Endothelial cell of umbilical vein (primary cell): ENCODE results near the gene CAPN2. TPM values are rescaled to one million over a fixed set of nuclear protein-coding genes. Genes with fewer than 3 reads are reported as not detected.
A peak's percentile ranks its signal among the peaks of the same experiment; 100 is the strongest.

ENCODE experiments used
- BruUV-seq: library from RNA; stranded (reverse); fragments of 400-500 nt; replicated peaks from 2 replicates; lab custom pipeline; 2021; lab: Mats Ljungman, UMichigan
- CTCF ChIA-PET: fragments of 300-600, 350-600 bp; sonication (Branson Sonifier 250); formaldehyde crosslinking; loops from one replicate; lab custom pipeline; 2021; ENCODE audit warnings: antibody characterized with exemption, inconsistent platforms; lab: Charles Lee
- POLR2A ChIA-PET: fragments of 300-600, 350-600 bp; sonication (Branson Sonifier 250); formaldehyde crosslinking; loops from one replicate; lab custom pipeline; 2021; ENCODE audit warnings: antibody characterized with exemption, inconsistent platforms; lab: Charles Lee
- DNase-seq: peaks from one replicate; pipeline ENCODE4 v3.0.0-alpha.2; 2011; ENCODE audit warnings: low read depth, low spot score
- FAIRE-seq: peaks from 2 replicates; lab custom pipeline; 2011; peaks lifted over from hg19 to GRCh38; lab: Jason Lieb, UNC
- H2AFZ ChIP-seq: 2 replicates; pipeline ENCODE4 v1.6.0; 2012; ENCODE audit warnings: low read depth, low read length, control low read depth, inconsistent platforms
- H3K27ac ChIP-seq: 2 replicates; pipeline ENCODE4 v1.5.1; 2011; ENCODE audit warnings: low read depth, mild to moderate bottlenecking, control low read depth, low read length, moderate library complexity; ENCODE audit not compliant: insufficient read depth
- H3K27me3 ChIP-seq, 2 experiments: 2 replicates each; pipeline versions ENCODE4 v1.6.0 to v1.6.1; 2011; ENCODE audit warnings: low read length in 2 of 2, mixed read lengths in 1 of 2; ENCODE audit not compliant: control insufficient read depth in 2 of 2, insufficient read depth in 2 of 2
- H3K36me3 ChIP-seq, 2 experiments: 2 replicates in 1 of 2; 3 replicates in 1 of 2; pipeline ENCODE4 v1.5.1; 2011; ENCODE audit warnings: low read length in 2 of 2, mild to moderate bottlenecking in 1 of 2, moderate library complexity in 1 of 2; ENCODE audit not compliant: control insufficient read depth in 2 of 2, insufficient read depth in 2 of 2; ENCODE audit errors: extremely low read depth in 1 of 2
- H3K4me1 ChIP-seq: 3 replicates; pipeline ENCODE4 v1.5.1; 2011; ENCODE audit warnings: mild to moderate bottlenecking, low read length; ENCODE audit not compliant: control insufficient read depth, insufficient read depth; ENCODE audit errors: extremely low read depth
- H3K4me2 ChIP-seq: 2 replicates; pipeline ENCODE4 v1.6.1; 2011; ENCODE audit warnings: low read length, control low read depth, mixed read lengths; ENCODE audit not compliant: insufficient read depth
- H3K4me3 ChIP-seq, 3 experiments: fragments of 200-600 bp in 1 of 3; sonication (generic), shearing (Covaris generic) in 1 of 3; replicated peaks in 1 of 3; 2 replicates each; pipeline ENCODE4 v1.5.1; 2011 to 2016; ENCODE audit warnings: control low read depth in 3 of 3, low read length in 3 of 3, mild to moderate bottlenecking in 2 of 3, inconsistent platforms in 1 of 3, low read depth in 1 of 3, moderate library complexity in 1 of 3; ENCODE audit not compliant: insufficient read depth in 1 of 3
- H3K79me2 ChIP-seq: 2 replicates; pipeline ENCODE4 v1.6.0; 2012; ENCODE audit warnings: low read length, inconsistent platforms; ENCODE audit not compliant: control insufficient read depth, insufficient read depth
- H3K9ac ChIP-seq: replicated peaks from 2 replicates; pipeline ENCODE3; 2011; ENCODE audit warnings: low read length, control low read depth; ENCODE audit not compliant: insufficient read depth; ENCODE audit errors: extremely low read depth
- H3K9me1 ChIP-seq: replicated peaks from 3 replicates; pipeline ENCODE4 v1.6.0; 2011; ENCODE audit warnings: mild to moderate bottlenecking, low read length; ENCODE audit not compliant: control insufficient read depth, insufficient read depth; ENCODE audit errors: extremely low read depth
- H3K9me3 ChIP-seq: replicated peaks from 2 replicates; pipeline ENCODE4 v1.5.1; 2012; ENCODE audit warnings: low read length, inconsistent platforms; ENCODE audit not compliant: control insufficient read depth, insufficient read depth
- H4K20me1 ChIP-seq: replicated peaks from 2 replicates; pipeline ENCODE3; 2011; ENCODE audit warnings: mild to moderate bottlenecking, low read length; ENCODE audit not compliant: control insufficient read depth, insufficient read depth; ENCODE audit errors: extremely low read depth
- EZH2 ChIP-seq: IDR thresholded peaks from 2 replicates; pipeline ENCODE4 v1.6.1; 2012; ENCODE audit warnings: borderline replicate concordance, low read depth, mild to moderate bottlenecking, moderate library complexity, low read length, inconsistent platforms; ENCODE audit not compliant: severe bottlenecking
- FOS ChIP-seq: IDR thresholded peaks from 2 replicates; pipeline ENCODE4 v1.6.1; 2011; ENCODE audit warnings: mild to moderate bottlenecking, low read length, moderate library complexity, borderline replicate concordance; ENCODE audit not compliant: insufficient read depth
- GATA2 ChIP-seq: IDR thresholded peaks from 2 replicates; pipeline ENCODE4 v1.7.0; 2011; ENCODE audit warnings: low read depth, mild to moderate bottlenecking, moderate library complexity, mixed read lengths, low read length; ENCODE audit not compliant: insufficient read length, insufficient read depth
- JUN ChIP-seq: IDR thresholded peaks from 2 replicates; pipeline ENCODE4 v1.6.1; 2011; ENCODE audit warnings: borderline replicate concordance, low read depth; ENCODE audit not compliant: insufficient read length, insufficient read depth
- MYC ChIP-seq: IDR thresholded peaks from one replicate; pipeline ENCODE4 v1.6.1; 2011; ENCODE audit warnings: mild to moderate bottlenecking, low read depth, low read length
- POLR2A ChIP-seq: IDR thresholded peaks from 2 replicates; pipeline ENCODE4 v1.6.1; 2012; ENCODE audit warnings: low read depth, mild to moderate bottlenecking, control low read depth, low read length
- POLR2AphosphoS5 ChIP-seq: IDR thresholded peaks from 2 replicates; pipeline ENCODE4 v1.6.1; 2012; ENCODE audit warnings: low read depth, mild to moderate bottlenecking, control low read depth, low read length, moderate library complexity; ENCODE audit not compliant: insufficient read depth
- dilution Hi-C: fragments of 300-500 bp; cut with MboI; formaldehyde crosslinking; loops from one replicate; pipeline ENCODE4 v1.15.0; 2019; ENCODE audit warnings: low sequenced_read_pairs; ENCODE audit not compliant: extremely low pct_ligation_motif_present
- intact Hi-C: fragments of 100-400 bp; cut with micrococcal nuclease; formaldehyde crosslinking; loops from one replicate; pipeline ENCODE4 v1.10.0; 2022
- polyA plus RNA-seq, 4 experiments: library from polyadenylated mRNA; depleted of rRNA in 3 of 4; stranded (reverse) in 3 of 4; unstranded in 1 of 4; fragments of >200 nt; gene quantifications; 2 replicates each; pipeline versions ENCODE4 v1.2.1 to v1.2.3, GENCODE V29; 2011 to 2012; ENCODE audit warnings: missing spikeins in 1 of 4
- total RNA-seq: library from RNA; stranded (reverse); gene quantifications from 2 replicates; pipeline ENCODE4 v1.2.3, GENCODE V29; 2021
- TF ChIP-seq, protein P1 (sequence below), 2 donors: IDR thresholded peaks; 1 replicate in 1 of 2; 2 replicates in 1 of 2; pipeline ENCODE4 v1.5.1; 2011; ENCODE audit warnings: low read length in 2 of 2, mild to moderate bottlenecking in 2 of 2, moderate library complexity in 2 of 2, control low read depth in 1 of 2, inconsistent platforms in 1 of 2, low read depth in 1 of 2; ENCODE audit not compliant: insufficient read depth in 1 of 2; ENCODE audit errors: extremely low read depth in 1 of 2
- TF ChIP-seq, protein P2 (sequence below): IDR thresholded peaks from 2 replicates; pipeline ENCODE4 v1.6.1; 2011; ENCODE audit not compliant: insufficient read depth, insufficient read length

Gene CAPN2
- total and polyA plus RNA-seq, 2 donors (not counting 3 experiments of a cell fraction or from before 2014, with no cell fraction given): 110 to 420 TPM

DNA sequence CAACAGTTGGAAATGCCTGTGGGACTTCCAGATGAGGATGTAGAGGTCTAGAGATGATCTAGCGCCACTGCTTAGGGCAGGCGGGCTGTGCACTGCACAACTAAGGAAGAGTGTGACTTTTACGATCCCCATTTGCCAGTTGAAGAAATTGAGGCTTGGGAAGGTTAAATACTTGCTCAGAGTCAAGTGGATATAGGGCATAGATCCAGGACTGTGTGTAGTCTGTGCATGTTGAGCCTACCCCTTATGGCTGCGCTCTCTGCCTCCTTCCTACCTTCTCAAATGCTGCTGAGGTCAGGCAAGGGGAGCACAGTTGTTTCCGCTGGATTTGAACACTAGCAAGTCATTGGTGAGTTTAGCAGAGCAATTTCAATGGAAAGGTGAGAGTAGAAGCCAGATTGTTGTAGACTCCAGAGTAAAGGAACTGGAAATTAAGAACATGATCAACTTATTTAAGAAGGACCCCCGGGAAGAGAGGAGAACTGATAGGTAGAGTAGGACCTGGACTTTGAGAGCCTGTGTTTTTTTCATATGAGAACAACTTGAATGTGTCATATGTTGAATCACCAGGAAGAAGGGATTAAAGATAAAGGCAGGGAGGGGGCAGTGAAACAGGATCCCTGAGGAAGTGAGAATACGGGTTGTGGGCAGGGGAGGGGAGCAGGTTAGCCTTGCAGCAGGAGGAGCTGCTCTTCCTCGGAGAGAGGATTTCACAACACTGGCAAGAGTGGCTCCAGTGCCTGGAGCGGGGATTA is 2.7 kb downstream of the CAPN2 start:
- Histone ChIP-seq H3K4me2 (peak overlapping the region; percentile 94), H3K9ac (peak overlapping the region; percentile 40), H3K4me1 (peaks cover 55% of the 10 kb centered on the region), H3K27ac (peak overlapping the region; percentile 84), H3K9me1 (no peaks in the 10 kb centered on the region), H3K79me2 (peaks cover 76% of the 10 kb centered on the region), H2AFZ (no peak overlapping the region), H3K9me3 (no peaks in the 10 kb centered on the region), H3K36me3 (peaks cover 14 to 16% of the 10 kb centered on the region in 2 experiments), H3K27me3 (no peaks in the 10 kb centered on the region), H4K20me1 (no peaks in the 10 kb centered on the region), H3K4me3 (peak overlapping the region in 2 of 3 experiments; percentile 17 to 85)
- intact Hi-C loops: loop anchor here (1.0 to 2.0 kb wide), 4 partner anchors 11 to 61 kb away; no protein-coding TSS in a partner anchor
- FAIRE-seq (peak; percentile 93), DNase-seq (peak; percentile 91)
- ChIA-PET CTCF (interaction anchor here (1.0 to 10.9 kb wide), 8 partner anchors 9 to 35 kb away, joined by 3 to 148 read pairs (median 6); no protein-coding TSS in a partner anchor), POLR2A (interaction anchor here (1.0 kb wide), 1 partner anchor 15 kb away, joined by 9 read pairs; no protein-coding TSS in a partner anchor)
- dilution Hi-C loops: no loop called here
- TSS peak; percentile 75 for BruUV-seq
- TF ChIP-seq MYC: peak; percentile 73
- TF ChIP-seq GATA2: peak; percentile 93
- TF ChIP-seq POLR2A: no peak
- TF ChIP-seq JUN: peak; percentile 76
- no peak for TF ChIP-seq EZH2
- TF ChIP-seq, protein P1, sequence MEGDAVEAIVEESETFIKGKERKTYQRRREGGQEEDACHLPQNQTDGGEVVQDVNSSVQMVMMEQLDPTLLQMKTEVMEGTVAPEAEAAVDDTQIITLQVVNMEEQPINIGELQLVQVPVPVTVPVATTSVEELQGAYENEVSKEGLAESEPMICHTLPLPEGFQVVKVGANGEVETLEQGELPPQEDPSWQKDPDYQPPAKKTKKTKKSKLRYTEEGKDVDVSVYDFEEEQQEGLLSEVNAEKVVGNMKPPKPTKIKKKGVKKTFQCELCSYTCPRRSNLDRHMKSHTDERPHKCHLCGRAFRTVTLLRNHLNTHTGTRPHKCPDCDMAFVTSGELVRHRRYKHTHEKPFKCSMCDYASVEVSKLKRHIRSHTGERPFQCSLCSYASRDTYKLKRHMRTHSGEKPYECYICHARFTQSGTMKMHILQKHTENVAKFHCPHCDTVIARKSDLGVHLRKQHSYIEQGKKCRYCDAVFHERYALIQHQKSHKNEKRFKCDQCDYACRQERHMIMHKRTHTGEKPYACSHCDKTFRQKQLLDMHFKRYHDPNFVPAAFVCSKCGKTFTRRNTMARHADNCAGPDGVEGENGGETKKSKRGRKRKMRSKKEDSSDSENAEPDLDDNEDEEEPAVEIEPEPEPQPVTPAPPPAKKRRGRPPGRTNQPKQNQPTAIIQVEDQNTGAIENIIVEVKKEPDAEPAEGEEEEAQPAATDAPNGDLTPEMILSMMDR (IDR thresholded peaks at IDR 0.05; ENCODE audit: extremely low read depth in 1 of 2, insufficient read depth in 1 of 2, low read depth in 1 of 2, low read length in 2 of 2): no peak
- TF ChIP-seq POLR2AphosphoS5: peak; percentile 66
- TF ChIP-seq, protein P2, sequence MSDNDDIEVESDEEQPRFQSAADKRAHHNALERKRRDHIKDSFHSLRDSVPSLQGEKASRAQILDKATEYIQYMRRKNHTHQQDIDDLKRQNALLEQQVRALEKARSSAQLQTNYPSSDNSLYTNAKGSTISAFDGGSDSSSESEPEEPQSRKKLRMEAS: no peak
- TF ChIP-seq FOS: peak; percentile 92
